GM12878 (cell line): Measurements from ENCODE around the gene SPNS1. TPM values are rescaled to one million over a fixed set of nuclear protein-coding genes. Genes with fewer than 3 reads are reported as not detected.

ENCODE experiments used
- ATF7 ChIP-seq: fragments of 450-650 bp; IDR thresholded peaks from 2 replicates; pipeline ENCODE4 v1.6.1; 2016; ENCODE audit warnings: low read depth, mild to moderate bottlenecking
- EP300 ChIP-seq, 2 experiments: fragments of 150-350 bp in 1 of 2; IDR thresholded peaks; 2 replicates each; pipeline ENCODE4 v1.6.1; 2011 to 2012; ENCODE audit warnings: low read depth in 2 of 2, low read length in 2 of 2, borderline replicate concordance in 1 of 2, improper control_type of control experiment in 1 of 2, inconsistent platforms in 1 of 2; ENCODE audit not compliant: control insufficient read depth in 1 of 2
- ESRRA ChIP-seq: IDR thresholded peaks from 2 replicates; pipeline ENCODE4 v1.6.1; 2012; ENCODE audit warnings: mild to moderate bottlenecking, low read length, improper control_type of control experiment
- HCFC1 ChIP-seq: fragments of 150-350 bp; IDR thresholded peaks from 2 replicates; pipeline ENCODE4 v1.6.1; 2014; ENCODE audit warnings: low read length
- HDAC6 ChIP-seq: fragments of 200-600 bp; sonication (generic); IDR thresholded peaks from one replicate; pipeline ENCODE4 v1.8.0; 2017; ENCODE audit warnings: antibody characterized with exemption; ENCODE audit not compliant: unreplicated experiment
- NRF1 ChIP-seq: conservative IDR thresholded peaks from 2 replicates; pipeline ENCODE4 v1.6.1; 2011; ENCODE audit warnings: mild to moderate bottlenecking, low read depth, low read length, improper control_type of control experiment
- RELA ChIP-seq: fragments of 450-650 bp; IDR thresholded peaks from 2 replicates; pipeline ENCODE4 v1.8.0; 2014; ENCODE audit warnings: borderline replicate concordance; ENCODE audit not compliant: partially characterized antibody
- RFX5 ChIP-seq: IDR thresholded peaks from 2 replicates; pipeline ENCODE4 v1.6.1; 2011; ENCODE audit warnings: low read depth, low read length, improper control_type of control experiment
- SMC3 ChIP-seq: IDR thresholded peaks from 2 replicates; pipeline ENCODE4 v1.6.1; 2011; ENCODE audit warnings: low read length, improper control_type of control experiment, borderline replicate concordance
- SP1 ChIP-seq: IDR thresholded peaks from one replicate; pipeline ENCODE4 v1.6.1; 2011; ENCODE audit warnings: low read depth, low read length
- STAT3 ChIP-seq: IDR thresholded peaks from 2 replicates; pipeline ENCODE4 v1.6.1; 2011; ENCODE audit warnings: low read depth, low read length, improper control_type of control experiment
- ZBED1 ChIP-seq: IDR thresholded peaks from 2 replicates; pipeline ENCODE4 v1.6.1; 2016; ENCODE audit warnings: borderline replicate concordance
- polyA plus RNA-seq, 11 experiments: library from polyadenylated mRNA; depleted of rRNA in 4 of 11; unstranded in 6 of 11; stranded (reverse) in 5 of 11; fragments of >200 nt; fragmentation: Nextera tagmentation in 4 of 11; fragmentation: Illumina TruSeq in 1 of 11; extraction: Ambion mirVana in 4 of 11; extraction: Trizol in 1 of 11; gene quantifications; 1 replicate in 1 of 11; 2 replicates in 10 of 11; pipeline versions ENCODE4 v1.2.1 to v1.2.3, GENCODE V29; 2011 to 2016; ENCODE audit warnings: inconsistent platforms in 2 of 11, missing spikeins in 2 of 11, low read depth in 1 of 11
- total RNA-seq, 4 experiments: library from RNA; depleted of rRNA in 3 of 4; stranded (reverse); fragments of >200 nt in 3 of 4; fragmentation: Illumina TruSeq in 1 of 4; extraction: Trizol in 1 of 4; gene quantifications; 2 replicates each; pipeline versions ENCODE4 v1.2.1 to v1.2.3, GENCODE V29; 2013 to 2021
- TF ChIP-seq, protein P1 (sequence below): IDR thresholded peaks from 2 replicates; pipeline ENCODE4 v1.6.1; 2012; ENCODE audit warnings: improper control_type of control experiment, low read depth, low read length; ENCODE audit not compliant: insufficient replicate concordance
- TF ChIP-seq, protein P2 (sequence below): fragments of 450-650 bp; IDR thresholded peaks from 2 replicates; pipeline ENCODE4 v1.6.1; 2017; ENCODE audit warnings: mild to moderate bottlenecking, moderate library complexity
- TF ChIP-seq, protein P3 (sequence below): IDR thresholded peaks from 2 replicates; pipeline ENCODE4 v1.6.1; 2011; ENCODE audit warnings: borderline replicate concordance, low read depth, mild to moderate bottlenecking, moderate library complexity, low read length; ENCODE audit not compliant: insufficient read depth, poor library complexity, severe bottlenecking
- TF ChIP-seq, protein P4 (sequence below): fragments of 450-650 bp; IDR thresholded peaks from 2 replicates; pipeline ENCODE4 v1.6.1; 2017; ENCODE audit warnings: mild to moderate bottlenecking, low read depth, inconsistent platforms; ENCODE audit not compliant: poor library complexity, severe bottlenecking

SPNS1 gene
- total and polyA plus RNA-seq, 10 of the 15 experiments (the other 5 are each of a cell fraction or from before 2014, with no cell fraction given): 0.16 to 37.6 (median 12.0) TPM

DNA sequence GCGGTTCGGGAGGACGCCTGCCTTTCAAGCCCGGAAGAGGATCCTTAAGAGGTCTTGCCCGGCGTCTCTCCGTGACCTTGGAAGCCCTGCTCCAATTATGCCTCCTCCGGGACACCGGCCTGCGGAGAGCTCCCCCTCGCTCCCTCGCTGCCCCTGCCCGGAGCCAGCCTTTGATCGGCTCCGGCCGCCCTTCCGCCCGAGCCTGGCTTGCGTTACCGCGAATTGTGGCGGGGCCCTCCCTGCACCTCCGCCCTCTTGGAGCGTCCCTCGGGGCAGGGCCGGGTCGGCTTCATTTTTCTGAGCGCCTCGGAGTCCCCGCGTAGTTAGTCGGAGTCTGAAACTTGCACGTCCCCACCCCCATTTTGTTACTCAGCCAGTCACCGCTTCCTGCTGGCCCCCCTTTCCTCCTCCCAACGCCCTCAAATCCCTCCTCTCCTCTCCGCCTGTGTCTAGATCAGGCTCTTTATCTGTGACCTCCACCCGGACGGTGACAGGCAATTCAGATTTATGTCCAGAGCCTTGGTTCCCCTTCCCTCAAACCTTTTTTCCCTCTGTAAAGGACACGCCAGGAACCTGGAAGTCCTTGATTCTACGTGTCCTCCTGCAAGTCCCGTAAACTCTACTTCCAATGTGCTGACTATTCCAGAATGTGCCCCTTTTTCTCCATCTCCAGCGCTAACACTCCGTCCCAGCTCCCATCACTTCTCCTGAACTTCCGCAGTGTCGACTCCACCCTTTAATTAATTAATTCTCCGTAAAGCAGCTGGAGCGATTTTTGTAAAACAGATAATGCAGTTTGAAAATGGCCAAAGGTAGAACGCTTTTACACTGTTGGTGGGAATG lies 49.0 kb upstream of the SPNS1 start (continued):
- TF ChIP-seq, protein P1, sequence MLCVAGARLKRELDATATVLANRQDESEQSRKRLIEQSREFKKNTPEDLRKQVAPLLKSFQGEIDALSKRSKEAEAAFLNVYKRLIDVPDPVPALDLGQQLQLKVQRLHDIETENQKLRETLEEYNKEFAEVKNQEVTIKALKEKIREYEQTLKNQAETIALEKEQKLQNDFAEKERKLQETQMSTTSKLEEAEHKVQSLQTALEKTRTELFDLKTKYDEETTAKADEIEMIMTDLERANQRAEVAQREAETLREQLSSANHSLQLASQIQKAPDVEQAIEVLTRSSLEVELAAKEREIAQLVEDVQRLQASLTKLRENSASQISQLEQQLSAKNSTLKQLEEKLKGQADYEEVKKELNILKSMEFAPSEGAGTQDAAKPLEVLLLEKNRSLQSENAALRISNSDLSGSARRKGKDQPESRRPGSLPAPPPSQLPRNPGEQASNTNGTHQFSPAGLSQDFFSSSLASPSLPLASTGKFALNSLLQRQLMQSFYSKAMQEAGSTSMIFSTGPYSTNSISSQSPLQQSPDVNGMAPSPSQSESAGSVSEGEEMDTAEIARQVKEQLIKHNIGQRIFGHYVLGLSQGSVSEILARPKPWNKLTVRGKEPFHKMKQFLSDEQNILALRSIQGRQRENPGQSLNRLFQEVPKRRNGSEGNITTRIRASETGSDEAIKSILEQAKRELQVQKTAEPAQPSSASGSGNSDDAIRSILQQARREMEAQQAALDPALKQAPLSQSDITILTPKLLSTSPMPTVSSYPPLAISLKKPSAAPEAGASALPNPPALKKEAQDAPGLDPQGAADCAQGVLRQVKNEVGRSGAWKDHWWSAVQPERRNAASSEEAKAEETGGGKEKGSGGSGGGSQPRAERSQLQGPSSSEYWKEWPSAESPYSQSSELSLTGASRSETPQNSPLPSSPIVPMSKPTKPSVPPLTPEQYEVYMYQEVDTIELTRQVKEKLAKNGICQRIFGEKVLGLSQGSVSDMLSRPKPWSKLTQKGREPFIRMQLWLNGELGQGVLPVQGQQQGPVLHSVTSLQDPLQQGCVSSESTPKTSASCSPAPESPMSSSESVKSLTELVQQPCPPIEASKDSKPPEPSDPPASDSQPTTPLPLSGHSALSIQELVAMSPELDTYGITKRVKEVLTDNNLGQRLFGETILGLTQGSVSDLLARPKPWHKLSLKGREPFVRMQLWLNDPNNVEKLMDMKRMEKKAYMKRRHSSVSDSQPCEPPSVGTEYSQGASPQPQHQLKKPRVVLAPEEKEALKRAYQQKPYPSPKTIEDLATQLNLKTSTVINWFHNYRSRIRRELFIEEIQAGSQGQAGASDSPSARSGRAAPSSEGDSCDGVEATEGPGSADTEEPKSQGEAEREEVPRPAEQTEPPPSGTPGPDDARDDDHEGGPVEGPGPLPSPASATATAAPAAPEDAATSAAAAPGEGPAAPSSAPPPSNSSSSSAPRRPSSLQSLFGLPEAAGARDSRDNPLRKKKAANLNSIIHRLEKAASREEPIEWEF: no peak
- TF ChIP-seq SMC3 (no peak), NRF1 (no peak), RFX5 (no peak), EP300 (IDR thresholded peaks at IDR 0.05; ENCODE audit: borderline replicate concordance in 1 of 2, control insufficient read depth in 1 of 2, low read depth in 2 of 2, low read length in 2 of 2) (no peak), ZBED1 (no peak), ESRRA (no peak), SP1 (no peak), STAT3 (no peak), HCFC1 (no peak; the same call in 1 of the 2 replicates), ATF7 (no peak; the same call in none of the 2 replicates), RELA (peak; percentile 64), HDAC6 (no peak)
- TF ChIP-seq, protein P2, sequence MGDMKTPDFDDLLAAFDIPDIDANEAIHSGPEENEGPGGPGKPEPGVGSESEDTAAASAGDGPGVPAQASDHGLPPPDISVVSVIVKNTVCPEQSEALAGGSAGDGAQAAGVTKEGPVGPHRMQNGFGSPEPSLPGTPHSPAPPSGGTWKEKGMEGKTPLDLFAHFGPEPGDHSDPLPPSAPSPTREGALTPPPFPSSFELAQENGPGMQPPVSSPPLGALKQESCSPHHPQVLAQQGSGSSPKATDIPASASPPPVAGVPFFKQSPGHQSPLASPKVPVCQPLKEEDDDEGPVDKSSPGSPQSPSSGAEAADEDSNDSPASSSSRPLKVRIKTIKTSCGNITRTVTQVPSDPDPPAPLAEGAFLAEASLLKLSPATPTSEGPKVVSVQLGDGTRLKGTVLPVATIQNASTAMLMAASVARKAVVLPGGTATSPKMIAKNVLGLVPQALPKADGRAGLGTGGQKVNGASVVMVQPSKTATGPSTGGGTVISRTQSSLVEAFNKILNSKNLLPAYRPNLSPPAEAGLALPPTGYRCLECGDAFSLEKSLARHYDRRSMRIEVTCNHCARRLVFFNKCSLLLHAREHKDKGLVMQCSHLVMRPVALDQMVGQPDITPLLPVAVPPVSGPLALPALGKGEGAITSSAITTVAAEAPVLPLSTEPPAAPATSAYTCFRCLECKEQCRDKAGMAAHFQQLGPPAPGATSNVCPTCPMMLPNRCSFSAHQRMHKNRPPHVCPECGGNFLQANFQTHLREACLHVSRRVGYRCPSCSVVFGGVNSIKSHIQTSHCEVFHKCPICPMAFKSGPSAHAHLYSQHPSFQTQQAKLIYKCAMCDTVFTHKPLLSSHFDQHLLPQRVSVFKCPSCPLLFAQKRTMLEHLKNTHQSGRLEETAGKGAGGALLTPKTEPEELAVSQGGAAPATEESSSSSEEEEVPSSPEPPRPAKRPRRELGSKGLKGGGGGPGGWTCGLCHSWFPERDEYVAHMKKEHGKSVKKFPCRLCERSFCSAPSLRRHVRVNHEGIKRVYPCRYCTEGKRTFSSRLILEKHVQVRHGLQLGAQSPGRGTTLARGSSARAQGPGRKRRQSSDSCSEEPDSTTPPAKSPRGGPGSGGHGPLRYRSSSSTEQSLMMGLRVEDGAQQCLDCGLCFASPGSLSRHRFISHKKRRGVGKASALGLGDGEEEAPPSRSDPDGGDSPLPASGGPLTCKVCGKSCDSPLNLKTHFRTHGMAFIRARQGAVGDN: no peak
- TF ChIP-seq, protein P3, sequence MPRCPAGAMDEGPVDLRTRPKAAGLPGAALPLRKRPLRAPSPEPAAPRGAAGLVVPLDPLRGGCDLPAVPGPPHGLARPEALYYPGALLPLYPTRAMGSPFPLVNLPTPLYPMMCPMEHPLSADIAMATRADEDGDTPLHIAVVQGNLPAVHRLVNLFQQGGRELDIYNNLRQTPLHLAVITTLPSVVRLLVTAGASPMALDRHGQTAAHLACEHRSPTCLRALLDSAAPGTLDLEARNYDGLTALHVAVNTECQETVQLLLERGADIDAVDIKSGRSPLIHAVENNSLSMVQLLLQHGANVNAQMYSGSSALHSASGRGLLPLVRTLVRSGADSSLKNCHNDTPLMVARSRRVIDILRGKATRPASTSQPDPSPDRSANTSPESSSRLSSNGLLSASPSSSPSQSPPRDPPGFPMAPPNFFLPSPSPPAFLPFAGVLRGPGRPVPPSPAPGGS: no peak
- TF ChIP-seq, protein P4, sequence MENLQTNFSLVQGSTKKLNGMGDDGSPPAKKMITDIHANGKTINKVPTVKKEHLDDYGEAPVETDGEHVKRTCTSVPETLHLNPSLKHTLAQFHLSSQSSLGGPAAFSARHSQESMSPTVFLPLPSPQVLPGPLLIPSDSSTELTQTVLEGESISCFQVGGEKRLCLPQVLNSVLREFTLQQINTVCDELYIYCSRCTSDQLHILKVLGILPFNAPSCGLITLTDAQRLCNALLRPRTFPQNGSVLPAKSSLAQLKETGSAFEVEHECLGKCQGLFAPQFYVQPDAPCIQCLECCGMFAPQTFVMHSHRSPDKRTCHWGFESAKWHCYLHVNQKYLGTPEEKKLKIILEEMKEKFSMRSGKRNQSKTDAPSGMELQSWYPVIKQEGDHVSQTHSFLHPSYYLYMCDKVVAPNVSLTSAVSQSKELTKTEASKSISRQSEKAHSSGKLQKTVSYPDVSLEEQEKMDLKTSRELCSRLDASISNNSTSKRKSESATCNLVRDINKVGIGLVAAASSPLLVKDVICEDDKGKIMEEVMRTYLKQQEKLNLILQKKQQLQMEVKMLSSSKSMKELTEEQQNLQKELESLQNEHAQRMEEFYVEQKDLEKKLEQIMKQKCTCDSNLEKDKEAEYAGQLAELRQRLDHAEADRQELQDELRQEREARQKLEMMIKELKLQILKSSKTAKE: peak; percentile 62
